Ovary (tissue), 3 donors: ENCODE measurements around the gene ITIH6.
"Not testable (repeated sequence)": the region's sequence is repeated elsewhere in the genome, so short reads cannot be mapped to it uniquely, and the experiment has no call there.

Experiments
- EP300 ChIP-seq: sonication (generic); formaldehyde crosslinking; IDR thresholded peaks from one replicate; pipeline ENCODE4 v1.6.1; 2017; ENCODE audit warnings: antibody characterized with exemption
- POLR2A ChIP-seq: fragments of 450-650 bp; IDR thresholded peaks from one replicate; pipeline ENCODE4 v1.6.1; 2017; ENCODE audit warnings: antibody characterized with exemption, mild to moderate bottlenecking, moderate library complexity
- TF ChIP-seq, protein P1 (sequence below), 3 donors: fragments of 450-650 bp in 2 of 3; fragments of 200-600 bp in 1 of 3; IDR thresholded peaks; one replicate each; pipeline versions ENCODE4 v1.5.1 to v1.8.0; 2016 to 2022; ENCODE audit warnings: antibody characterized with exemption in 3 of 3, mild to moderate bottlenecking in 1 of 3
- donor health status: DM: no; HTN: no; CAD: no.

GRCh38 chrX:54738567-54738966 lies 59.5 kb downstream of the ITIH6 start:
- TF ChIP-seq, protein P1, sequence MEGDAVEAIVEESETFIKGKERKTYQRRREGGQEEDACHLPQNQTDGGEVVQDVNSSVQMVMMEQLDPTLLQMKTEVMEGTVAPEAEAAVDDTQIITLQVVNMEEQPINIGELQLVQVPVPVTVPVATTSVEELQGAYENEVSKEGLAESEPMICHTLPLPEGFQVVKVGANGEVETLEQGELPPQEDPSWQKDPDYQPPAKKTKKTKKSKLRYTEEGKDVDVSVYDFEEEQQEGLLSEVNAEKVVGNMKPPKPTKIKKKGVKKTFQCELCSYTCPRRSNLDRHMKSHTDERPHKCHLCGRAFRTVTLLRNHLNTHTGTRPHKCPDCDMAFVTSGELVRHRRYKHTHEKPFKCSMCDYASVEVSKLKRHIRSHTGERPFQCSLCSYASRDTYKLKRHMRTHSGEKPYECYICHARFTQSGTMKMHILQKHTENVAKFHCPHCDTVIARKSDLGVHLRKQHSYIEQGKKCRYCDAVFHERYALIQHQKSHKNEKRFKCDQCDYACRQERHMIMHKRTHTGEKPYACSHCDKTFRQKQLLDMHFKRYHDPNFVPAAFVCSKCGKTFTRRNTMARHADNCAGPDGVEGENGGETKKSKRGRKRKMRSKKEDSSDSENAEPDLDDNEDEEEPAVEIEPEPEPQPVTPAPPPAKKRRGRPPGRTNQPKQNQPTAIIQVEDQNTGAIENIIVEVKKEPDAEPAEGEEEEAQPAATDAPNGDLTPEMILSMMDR (IDR thresholded peaks at IDR 0.05) = not testable (repeated sequence)
- not testable (repeated sequence) for TF ChIP-seq EP300, POLR2A
